ENCODE data around the gene HNRNPA3.

DNA sequence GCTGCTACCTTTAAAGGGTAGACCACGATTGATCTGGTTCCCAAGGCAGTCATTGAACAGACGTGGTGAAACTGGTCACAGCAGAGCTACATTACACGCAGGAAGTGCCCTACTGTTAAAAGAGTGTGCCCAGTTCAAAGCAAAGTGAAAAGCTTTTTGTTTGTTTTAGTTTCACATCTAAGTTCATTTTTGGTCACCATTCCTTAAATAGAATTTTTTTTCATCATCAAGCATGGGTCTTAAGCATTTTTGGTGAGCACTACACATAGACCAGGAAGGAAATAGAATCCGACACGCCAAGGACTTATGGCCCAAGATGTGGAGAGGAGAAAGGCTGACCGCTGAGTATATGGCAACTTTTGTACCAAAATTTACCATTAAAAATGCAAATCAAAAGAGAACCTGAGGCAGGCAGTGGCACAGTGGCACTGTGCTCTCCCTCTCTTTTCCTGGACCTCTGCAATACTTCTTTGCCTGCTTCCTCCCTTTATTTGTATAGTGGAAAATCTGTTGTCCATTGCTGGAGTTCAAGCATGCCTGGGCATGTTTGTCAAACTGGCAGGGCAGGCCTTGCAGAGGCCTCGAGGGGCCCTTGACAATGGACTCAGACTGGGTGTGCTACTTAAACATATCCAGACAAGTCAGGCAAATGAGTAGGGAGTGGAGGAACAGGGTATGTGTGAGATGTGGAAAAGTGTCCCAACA, 42.6 kb upstream of the HNRNPA3 start:
- TF ChIP-seq, protein P1, sequence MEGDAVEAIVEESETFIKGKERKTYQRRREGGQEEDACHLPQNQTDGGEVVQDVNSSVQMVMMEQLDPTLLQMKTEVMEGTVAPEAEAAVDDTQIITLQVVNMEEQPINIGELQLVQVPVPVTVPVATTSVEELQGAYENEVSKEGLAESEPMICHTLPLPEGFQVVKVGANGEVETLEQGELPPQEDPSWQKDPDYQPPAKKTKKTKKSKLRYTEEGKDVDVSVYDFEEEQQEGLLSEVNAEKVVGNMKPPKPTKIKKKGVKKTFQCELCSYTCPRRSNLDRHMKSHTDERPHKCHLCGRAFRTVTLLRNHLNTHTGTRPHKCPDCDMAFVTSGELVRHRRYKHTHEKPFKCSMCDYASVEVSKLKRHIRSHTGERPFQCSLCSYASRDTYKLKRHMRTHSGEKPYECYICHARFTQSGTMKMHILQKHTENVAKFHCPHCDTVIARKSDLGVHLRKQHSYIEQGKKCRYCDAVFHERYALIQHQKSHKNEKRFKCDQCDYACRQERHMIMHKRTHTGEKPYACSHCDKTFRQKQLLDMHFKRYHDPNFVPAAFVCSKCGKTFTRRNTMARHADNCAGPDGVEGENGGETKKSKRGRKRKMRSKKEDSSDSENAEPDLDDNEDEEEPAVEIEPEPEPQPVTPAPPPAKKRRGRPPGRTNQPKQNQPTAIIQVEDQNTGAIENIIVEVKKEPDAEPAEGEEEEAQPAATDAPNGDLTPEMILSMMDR (optimal IDR thresholded peaks at IDR 0.05 in 1 of 3, IDR thresholded peaks at IDR 0.05 in 1 of 3, conservative IDR thresholded peaks at IDR 0.05 in 1 of 3; ENCODE audit: extremely low read depth in 1 of 3, insufficient read depth in 2 of 3, low read length in 3 of 3), result no peak
- TF ChIP-seq EZH2 (IDR thresholded peaks at IDR 0.05; ENCODE audit: low read length), result no peak
